Measurements from ENCODE around the gene MYO1E. TPM values are rescaled to one million over a fixed set of nuclear protein-coding genes. Genes with fewer than 3 reads are reported as not detected.

The MYO1E gene
- total RNA-seq, 1 donor, result 336 TPM

DNA sequence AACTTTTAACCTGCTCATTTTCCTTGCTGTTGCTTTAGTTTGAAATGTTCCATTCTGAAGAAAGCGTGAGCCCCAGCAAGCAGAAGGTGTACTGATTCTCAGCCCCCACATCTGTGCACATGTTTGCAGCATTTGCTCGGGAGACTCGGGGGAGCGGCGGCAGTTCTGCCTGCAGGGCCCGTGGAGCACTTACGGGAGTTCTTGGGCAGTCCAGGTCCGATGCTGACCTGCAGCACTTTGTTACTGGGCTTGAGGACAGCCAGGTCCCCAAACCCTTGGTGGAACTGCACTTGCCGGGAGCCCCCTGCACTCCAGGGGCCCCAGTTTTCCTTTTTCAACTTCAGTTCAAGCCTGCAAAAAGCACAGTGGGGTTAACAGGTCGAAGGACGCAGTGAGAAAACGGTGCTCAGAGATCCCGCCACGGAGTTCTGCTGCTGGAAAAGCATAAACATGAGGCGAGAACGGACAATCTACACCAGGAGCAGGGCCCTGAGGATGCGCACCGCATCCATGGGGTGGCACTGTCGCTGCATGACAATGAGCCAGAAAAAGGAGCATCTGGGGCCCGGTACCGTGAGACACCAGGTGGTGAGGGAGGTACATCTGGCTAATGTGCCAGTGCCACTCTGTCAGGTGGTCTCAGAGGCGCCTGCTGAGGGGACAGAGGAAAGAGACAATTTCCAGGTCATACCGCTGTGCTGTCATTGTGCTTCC, 211.6 kb downstream of the MYO1E start:
- peaks cover 6% of the 10 kb centered on the region for H3K4me1 ChIP-seq (ENCODE audit: insufficient read depth, low read length)
- no peak overlapping the region for H3K4me2 ChIP-seq (ENCODE audit: insufficient read depth, low read length)
- H3K9me3 ChIP-seq (ENCODE audit: low read depth, low read length), result no peaks in the 10 kb centered on the region
- TF ChIP-seq CTCF (IDR thresholded peaks at IDR 0.05; ENCODE audit: extremely low read depth, low read depth, low read length), result peak; percentile 35
- H3K27ac ChIP-seq (ENCODE audit: low read depth, low read length), result no peak overlapping the region
- no peak overlapping the region for H2AFZ ChIP-seq (ENCODE audit: low read length)
- no peaks in the 10 kb centered on the region for H3K79me2 ChIP-seq (ENCODE audit: insufficient read depth, low read length)
- H3K36me3 ChIP-seq (ENCODE audit: insufficient read depth, low read length), result peaks cover 94% of the 10 kb centered on the region
- no peaks in the 10 kb centered on the region for H4K20me1 ChIP-seq (ENCODE audit: insufficient read depth, low read length)
- H3K4me3 ChIP-seq (ENCODE audit: insufficient read depth, low read length), result no peak overlapping the region
- H3K27me3 ChIP-seq (ENCODE audit: insufficient read depth, low read length), result no peaks in the 10 kb centered on the region
- DNase-seq (ENCODE audit: insufficient read length, low spot score, missing footprints), result no peak

DNA sequence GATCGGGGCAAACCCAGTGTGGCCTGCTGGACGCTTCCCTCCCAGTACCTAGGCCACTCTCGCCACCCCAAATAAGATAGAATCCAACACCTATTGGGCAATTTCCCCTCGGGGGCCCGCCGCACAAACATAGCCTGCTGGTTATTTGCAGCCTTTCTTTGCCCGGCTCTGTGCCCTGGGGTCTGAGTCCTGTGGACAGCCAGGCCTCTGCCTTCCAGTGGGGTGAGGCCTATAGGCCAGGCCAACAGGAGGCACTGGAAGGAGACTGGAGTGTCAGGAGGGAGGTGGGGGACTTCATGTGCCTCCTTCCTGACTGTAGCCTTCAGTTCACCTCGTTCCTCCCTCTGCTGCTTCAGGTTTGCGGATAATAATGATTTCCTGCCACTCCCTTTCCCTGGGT, 213.5 kb downstream of the MYO1E start:
- no peak overlapping the region for H2AFZ ChIP-seq (ENCODE audit: low read length)

DNA sequence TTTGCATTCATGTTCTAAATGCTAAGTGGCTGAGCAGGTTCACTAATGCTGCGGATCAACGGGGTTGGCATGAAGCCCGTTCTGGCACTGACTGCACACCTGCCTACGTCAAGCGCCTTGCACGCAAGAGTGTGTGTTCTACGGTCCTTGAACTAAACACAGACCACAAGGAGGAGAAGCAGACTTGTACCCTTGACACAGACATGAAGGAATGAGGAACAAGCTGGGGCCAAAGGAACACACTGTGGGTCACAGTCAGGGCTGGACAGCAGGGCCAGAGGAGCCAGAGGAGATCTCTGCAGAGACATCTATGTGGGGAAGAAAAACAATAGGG, 214.0 kb downstream of the MYO1E start:
- H3K36me3 ChIP-seq (ENCODE audit: insufficient read depth, low read length), result peaks cover 89% of the 10 kb centered on the region
- no peaks in the 10 kb centered on the region for H4K20me1 ChIP-seq (ENCODE audit: insufficient read depth, low read length)
- no peak for TF ChIP-seq CTCF (IDR thresholded peaks at IDR 0.05; ENCODE audit: extremely low read depth, low read depth, low read length)
- no peaks in the 10 kb centered on the region for H3K79me2 ChIP-seq (ENCODE audit: insufficient read depth, low read length)
- H3K4me3 ChIP-seq (ENCODE audit: insufficient read depth, low read length), result no peak overlapping the region
- no peaks in the 10 kb centered on the region for H3K27me3 ChIP-seq (ENCODE audit: insufficient read depth, low read length)
- H3K4me2 ChIP-seq (ENCODE audit: insufficient read depth, low read length), result no peak overlapping the region
- DNase-seq (ENCODE audit: insufficient read length, low spot score, missing footprints), result no peak
- H2AFZ ChIP-seq (ENCODE audit: low read length), result no peak overlapping the region
- H3K27ac ChIP-seq (ENCODE audit: low read depth, low read length), result no peak overlapping the region
- H3K4me1 ChIP-seq (ENCODE audit: insufficient read depth, low read length), result no peaks in the 10 kb centered on the region
- H3K9me3 ChIP-seq (ENCODE audit: low read depth, low read length), result no peaks in the 10 kb centered on the region

More for the DNA sequence above, 213.5 kb downstream of the MYO1E start:
- Histone ChIP-seq H3K4me3 (ENCODE audit: insufficient read depth, low read length) (no peak overlapping the region), H3K79me2 (ENCODE audit: insufficient read depth, low read length) (no peaks in the 10 kb centered on the region), H4K20me1 (ENCODE audit: insufficient read depth, low read length) (no peaks in the 10 kb centered on the region), H3K27ac (ENCODE audit: low read depth, low read length) (no peak overlapping the region), H3K9me3 (ENCODE audit: low read depth, low read length) (no peaks in the 10 kb centered on the region), H3K27me3 (ENCODE audit: insufficient read depth, low read length) (no peaks in the 10 kb centered on the region), H3K36me3 (ENCODE audit: insufficient read depth, low read length) (peaks cover 89% of the 10 kb centered on the region), H3K4me2 (ENCODE audit: insufficient read depth, low read length) (no peak overlapping the region), H3K4me1 (ENCODE audit: insufficient read depth, low read length) (no peaks in the 10 kb centered on the region)
- DNase-seq (ENCODE audit: insufficient read length, low spot score, missing footprints), result no peak
- TF ChIP-seq CTCF (IDR thresholded peaks at IDR 0.05; ENCODE audit: extremely low read depth, low read depth, low read length), result no peak

- H3K36me3 ChIP-seq (ENCODE audit: insufficient read depth, low read length), result peaks cover 91% of the 10 kb centered on the region
- H3K4me1 ChIP-seq (ENCODE audit: insufficient read depth, low read length), result no peaks in the 10 kb centered on the region
- no peaks in the 10 kb centered on the region for H3K27me3 ChIP-seq (ENCODE audit: insufficient read depth, low read length)
- no peak overlapping the region for H3K4me2 ChIP-seq (ENCODE audit: insufficient read depth, low read length)
- H2AFZ ChIP-seq (ENCODE audit: low read length), result no peak overlapping the region
- H3K79me2 ChIP-seq (ENCODE audit: insufficient read depth, low read length), result no peaks in the 10 kb centered on the region
- no peak for DNase-seq (ENCODE audit: insufficient read length, low spot score, missing footprints)
- no peak overlapping the region for H3K4me3 ChIP-seq (ENCODE audit: insufficient read depth, low read length)
- no peak overlapping the region for H3K27ac ChIP-seq (ENCODE audit: low read depth, low read length)
- no peak for TF ChIP-seq CTCF (IDR thresholded peaks at IDR 0.05; ENCODE audit: extremely low read depth, low read depth, low read length)
- no peaks in the 10 kb centered on the region for H3K9me3 ChIP-seq (ENCODE audit: low read depth, low read length)
- H4K20me1 ChIP-seq (ENCODE audit: insufficient read depth, low read length), result no peaks in the 10 kb centered on the region
These were observed 214.6 kb downstream of the MYO1E start for GRCh38 chr15:59157840-59158700.

Measured in osteoblast (primary cell).